Measurements from ENCODE around the gene AKAP8.

- TF ChIP-seq CTCF (IDR thresholded peaks at IDR 0.05; ENCODE audit: low read depth, low read length) (peak; percentile 8; the same call in 1 of the 2 replicates), EZH2phosphoT487 (IDR thresholded peaks at IDR 0.05; ENCODE audit: low read depth) (no peak)
These were observed 536 bp upstream of the AKAP8 start for GRCh38 chr19:15379999-15380647.
